Pons (tissue), 1 donor: Measurements from ENCODE around the gene ITPA.
"Not testable (repeated sequence)": the region's sequence is repeated elsewhere in the genome, so short reads cannot be mapped to it uniquely, and the experiment has no call there.

ENCODE experiments used
- DNase-seq: peaks from one replicate; pipeline ENCODE4 v3.0.0-alpha.2; 2016; ENCODE audit warnings: low spot score

ITPA gene

DNA sequence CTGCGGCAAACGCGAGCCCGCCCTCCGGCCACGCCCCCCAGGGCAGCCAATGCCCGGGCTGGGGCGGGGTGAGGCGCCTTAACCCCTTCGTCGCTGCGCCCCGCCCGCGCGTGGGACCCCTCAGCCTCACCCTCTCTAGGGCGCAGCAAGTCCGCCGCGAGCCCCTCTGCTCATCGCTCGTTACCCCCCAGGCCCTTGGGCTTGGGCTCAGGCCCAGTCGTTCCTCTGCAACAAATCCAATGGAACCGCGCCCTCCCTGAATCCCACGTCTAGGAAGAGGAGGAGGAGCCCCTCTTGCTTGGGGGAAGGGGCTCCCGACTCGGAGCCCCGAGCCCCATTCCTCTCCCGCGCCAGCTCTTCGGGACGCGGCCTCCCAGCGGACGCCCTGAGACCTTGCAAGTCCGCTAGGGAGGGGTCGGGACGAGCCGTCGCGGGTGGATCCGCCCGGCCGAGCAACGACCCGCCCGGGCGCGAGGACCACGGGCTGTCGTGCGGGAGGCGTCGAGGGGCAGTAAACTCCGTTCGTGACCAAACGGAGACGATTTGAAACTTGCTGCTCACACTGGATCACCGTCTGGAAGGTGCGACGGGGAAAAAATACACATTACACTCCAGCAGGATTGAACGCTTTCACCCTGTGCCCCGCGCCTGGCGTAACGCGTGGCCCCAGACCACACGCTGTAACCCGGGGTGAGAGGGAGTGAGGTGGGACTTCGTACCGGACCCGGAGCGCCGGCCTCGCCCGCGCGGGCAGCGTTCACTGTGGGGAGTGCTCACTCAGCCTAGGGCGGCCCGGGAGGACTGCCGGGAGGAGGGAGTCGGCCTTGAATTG lies 35.5 kb upstream of the ITPA start:
- DNase-seq, result peak; percentile 75

DNA sequence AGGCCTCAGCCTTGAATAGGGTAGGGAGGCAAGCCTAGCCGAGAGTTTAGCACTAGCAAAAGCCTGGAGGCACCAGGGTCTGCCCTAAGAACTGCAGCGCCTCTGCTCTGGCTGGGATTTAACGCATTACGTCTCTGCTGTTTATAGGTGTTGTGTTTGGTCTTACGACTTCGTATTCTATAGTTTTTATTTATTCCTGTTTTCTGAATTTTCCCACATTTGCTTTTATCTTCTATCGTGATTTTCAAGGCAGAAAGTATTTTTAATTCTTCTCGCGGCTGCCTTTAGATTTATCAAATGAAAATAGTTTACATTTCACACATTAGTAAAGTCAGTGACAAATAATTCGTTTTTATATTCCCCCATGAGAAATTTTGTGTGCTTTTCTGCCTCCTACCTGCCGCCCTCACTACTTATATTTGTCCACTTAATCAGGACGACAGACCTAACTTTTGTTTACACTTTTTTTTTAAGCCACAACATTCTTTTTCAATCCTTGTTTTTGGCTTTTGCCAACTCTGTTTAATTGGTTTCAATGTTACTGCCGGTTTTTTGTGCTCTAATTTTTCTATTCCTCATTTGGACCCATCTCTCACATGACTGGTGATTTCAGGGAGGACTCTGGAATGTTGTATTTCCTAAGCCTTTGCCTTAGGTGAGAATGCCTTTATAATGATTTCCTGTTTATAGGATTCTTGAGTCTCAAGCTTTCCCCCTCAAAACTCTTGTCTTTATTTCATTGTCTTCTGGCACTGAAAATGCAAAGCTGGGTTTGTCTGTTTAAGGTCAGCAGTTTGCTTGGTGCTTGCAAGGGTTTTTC lies 34.6 kb upstream of the ITPA start:
- DNase-seq, result peak; percentile 15

DNA sequence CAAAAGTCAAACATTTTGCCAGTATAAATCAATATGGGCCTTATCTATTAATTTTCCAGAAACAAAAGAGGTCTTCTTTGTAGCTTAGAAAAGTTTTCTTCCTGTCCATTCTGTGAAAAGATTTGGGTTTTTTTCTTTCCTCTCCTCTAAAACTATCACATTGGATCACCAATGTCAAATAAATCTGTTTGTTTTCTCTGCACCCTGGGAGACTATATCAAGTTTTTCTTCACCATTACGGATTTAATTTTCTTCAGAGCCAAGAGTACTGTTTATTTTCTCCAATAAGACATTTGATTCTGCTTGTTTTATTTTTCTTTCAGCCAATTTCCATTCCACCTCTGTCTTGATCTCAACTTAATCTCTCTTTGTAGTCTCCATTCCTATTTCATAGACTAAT lies 34.0 kb upstream of the ITPA start:
- no peak for DNase-seq

DNA sequence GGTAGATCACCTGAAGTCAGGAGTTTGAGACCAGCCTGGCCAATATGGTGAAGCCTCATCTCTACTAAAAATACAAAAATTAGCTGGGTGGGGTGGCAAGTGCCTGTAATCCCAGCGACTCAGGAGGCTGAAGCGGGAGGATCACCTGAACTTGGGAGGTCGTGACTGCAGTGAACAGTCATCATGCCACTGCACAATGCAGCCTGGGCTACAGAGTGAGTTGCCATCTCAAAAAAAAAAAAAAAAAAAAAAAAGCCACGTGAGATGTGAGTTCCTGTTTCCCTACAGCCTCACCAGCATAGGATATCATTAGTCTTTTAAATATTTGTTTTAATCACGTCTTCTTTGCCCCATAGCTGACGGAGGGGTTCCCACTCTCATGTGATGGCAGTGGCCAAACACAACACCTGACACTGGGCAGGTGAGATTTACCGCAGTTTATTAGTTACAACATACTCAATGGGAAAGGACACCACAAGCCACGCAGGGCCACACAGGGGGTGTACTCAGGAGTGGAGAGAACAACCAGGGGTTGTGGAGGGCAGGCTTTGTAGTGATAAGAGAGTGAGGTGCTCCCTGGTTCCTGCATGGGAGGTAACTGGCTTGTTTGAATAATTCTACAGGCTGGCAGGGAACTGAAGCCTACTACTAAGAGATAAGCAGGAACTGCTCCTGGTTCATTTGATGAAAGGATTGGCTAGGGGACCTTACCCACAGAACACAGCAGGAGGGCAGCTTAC lies 31.4 kb upstream of the ITPA start:
- no peak for DNase-seq

DNA sequence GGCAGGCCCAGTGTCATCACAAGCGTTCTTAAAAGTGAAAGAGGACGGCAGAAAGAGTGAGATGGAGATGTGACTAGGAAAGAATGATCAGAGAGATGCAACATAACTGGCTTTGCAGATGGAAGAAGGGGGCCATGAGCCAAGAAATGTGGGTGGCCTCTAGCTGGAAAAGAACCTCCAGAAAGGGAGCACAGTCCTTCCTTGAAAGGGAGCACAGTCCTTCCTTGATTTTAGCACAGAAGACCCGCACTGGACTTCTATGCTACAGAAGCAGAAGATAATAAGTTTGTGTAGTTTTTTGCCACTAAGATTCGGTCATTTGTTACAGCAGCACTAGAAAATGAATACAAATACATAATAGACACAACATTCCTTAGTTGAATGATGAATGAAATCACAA lies 29.0 kb upstream of the ITPA start:
- no peak for DNase-seq

DNA sequence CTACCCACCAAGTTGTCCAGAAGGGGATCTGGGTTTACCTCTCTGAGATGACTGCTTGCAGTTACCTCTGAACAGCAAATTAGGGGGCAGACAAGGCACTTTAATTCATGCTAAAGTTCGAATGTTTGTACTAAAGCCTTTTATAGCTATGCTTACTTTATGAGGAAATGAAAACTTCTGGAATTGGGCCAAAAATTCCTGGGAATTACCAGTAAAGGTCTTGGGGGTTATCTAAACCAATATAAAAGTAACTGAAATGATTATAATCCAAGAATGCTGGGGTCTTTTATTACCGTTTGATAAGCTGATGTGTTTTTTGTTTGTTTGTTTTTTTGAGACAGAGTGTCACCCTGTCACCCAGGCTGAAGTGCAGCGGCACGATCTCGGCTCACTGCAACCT lies 28.0 kb upstream of the ITPA start:
- DNase-seq, result no peak

DNA sequence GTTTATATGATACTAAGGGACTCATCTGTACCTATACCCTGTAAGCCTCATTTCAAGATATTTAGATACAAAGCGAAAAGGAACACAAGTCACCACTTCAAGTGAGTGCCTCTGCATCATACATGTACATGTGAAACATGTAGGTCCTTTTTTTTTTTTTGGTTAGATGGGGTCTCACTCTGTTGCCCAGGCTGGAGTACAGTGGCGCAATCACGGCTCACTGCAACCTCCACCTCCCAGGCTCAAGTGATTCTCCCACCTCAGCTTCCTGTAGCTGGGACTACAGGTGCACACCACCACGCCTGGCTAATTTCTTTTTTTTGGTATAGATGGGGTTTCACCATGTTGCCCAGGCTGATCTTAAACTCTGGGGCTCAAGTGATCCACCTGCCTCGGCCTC lies 26.9 kb upstream of the ITPA start:
- DNase-seq, result not testable (repeated sequence)

DNA sequence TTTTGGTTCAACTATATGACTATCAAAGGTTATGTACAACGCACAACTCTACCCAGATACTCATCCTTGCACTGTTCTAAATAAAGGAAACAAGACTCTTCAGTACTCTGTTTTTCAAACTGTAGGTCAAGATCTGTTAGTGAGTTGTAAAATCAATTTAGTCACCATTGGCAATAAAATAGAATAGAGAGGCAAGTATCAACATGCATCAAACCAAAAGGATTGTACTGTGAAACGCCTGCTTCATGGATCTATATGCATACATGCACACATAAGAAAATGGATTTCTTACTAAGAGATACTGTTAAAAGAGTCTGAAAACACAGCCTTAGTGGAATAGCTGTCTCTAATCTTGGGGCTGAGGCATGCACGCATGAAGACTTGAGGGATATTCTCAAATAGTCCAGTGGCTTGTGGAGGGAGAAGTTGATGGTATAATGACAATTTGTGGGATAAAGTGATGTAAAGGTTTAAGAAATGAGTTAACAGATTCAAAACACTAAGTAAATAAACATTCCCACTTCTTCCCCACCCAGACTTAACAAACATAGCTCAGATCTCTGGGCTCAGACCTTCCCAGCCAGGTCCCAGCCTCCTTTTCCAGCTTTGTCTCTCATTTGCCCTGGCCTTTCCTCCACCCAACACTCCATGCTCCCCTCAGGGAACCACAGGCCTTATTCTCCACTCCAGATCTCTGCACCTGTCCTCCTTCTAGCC lies 25.2 kb upstream of the ITPA start:
- DNase-seq, result no peak

DNA sequence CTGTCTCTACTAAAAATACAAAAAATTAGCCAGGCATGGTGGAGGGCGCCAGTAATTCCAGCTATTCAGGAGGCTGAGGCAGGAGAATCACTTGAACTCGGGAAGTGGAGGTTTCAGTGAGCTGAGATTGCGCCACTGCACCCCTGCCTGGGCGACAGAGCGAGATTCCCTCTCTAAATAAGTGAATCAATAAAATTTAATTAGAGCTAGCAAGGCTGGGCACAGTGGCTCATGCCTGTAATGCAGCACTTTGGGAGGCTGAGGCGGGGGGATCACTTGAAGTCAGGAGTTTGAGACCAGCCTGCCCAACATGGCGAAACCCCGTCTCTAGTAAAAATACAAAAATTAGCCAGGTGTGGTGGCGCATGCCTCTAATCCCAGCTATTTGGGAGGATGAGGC lies 21.4 kb upstream of the ITPA start:
- DNase-seq, result not testable (repeated sequence)

DNA sequence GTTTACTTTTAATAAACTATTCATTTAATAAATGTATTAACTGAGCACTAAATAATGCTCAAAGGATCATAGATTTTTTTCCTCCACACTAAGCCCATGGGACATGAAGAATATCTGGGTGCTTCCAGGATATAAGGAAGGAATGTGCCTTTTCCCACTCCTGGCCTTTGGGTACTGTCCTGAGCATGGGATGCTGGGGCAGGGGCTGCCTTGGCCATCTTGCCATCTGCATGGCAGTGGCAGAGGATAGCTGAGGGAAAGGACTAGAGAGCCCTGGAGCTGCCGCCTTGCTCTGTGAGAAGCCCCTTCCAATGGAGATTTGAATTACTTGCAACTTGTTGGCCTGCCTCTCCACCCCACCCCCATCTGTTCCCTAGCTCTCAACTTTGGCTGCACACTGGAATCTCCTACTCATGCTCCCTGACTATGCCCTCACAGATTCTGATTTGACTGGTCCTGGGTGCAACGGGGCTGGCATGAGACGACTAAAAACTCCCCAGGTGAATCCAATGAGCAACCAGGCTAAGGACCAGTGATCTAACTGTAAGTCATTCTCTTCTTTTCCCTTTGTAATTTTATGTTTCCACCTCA lies 20.4 kb upstream of the ITPA start:
- no peak for DNase-seq

DNA sequence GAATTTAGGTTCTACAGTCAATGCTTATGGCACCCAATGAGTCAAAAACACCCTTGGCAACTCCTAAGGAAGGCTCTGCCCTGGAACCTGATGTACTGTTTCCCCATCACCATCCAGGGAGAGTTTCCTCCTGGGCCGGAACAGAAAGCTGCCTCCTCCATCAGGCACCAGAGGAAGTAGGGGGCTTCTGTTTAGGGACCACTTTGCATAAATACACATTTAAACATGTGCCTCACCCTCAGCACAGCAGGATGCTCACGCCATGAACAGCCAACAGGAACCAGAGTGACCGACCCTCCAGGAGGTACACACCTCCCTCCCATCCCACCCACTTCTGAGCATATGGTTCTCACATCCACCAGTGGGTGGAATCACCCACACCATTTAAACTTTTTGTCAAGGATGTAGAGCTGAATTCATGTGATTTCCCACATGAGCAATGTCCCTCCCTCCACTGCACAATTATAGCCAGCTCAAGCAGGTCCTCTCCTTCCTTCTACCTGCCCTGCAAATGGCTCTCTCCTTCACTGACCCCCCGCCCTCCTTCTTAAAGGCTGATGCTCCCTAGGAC lies 19.7 kb upstream of the ITPA start:
- no peak for DNase-seq

DNA sequence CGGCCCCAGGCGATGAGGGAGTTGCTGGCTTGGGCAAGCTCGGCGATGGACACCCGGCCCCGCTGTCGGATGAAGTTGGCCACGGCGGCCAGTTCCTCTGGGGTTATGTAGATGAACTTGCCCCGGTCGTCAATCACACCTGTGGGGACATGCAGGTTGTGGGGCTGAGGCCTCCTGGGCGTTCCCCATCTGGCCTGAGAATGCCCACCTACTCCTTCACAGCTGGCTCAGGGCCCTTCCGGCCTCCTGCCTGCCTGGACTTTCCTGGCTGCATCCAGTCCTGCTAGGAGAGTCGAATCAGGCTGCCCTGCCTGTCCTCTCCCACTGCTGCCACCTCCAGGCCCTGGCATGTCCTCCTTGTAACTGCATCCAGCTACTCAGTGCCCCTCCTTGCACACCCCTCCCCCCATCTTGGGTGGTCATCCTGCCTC lies 18.6 kb upstream of the ITPA start:
- DNase-seq, result no peak

DNA sequence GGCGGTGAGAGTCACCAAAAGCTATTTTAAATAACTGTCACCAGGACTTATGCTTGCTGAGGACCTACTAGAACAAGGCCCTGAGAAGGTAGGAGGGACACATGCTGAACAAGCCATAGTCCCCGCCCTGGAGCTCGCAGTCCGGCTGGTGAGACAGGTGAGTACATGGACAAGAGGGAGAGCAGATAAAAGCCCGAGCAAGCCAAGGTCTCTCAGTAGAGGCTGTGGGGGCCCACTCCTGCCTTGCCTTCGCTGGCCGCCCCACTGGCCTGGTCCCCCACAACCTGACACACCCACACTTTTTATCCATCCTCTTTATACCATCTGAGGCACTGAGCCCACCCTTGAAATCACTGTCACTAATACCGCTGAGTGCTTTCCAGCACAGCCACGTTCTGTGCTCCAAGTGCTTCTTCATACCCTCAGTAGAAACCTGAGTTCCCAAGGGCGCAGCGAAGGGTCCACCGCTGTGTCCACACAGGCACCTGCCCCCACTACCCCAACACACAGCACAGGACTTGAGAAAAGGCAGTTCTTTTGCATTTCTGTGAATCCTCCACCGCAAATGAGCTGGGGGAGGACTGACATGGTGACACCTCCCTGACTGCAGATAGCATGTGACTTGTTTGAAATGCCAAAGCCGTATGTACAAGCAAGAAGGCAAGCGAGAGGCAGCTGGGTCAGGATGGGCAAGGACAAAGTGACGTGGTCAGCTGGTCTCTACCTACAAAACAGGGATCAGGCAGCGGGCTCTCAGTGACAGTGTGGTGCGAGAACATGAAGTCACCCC lies 16.9 kb upstream of the ITPA start:
- DNase-seq, result no peak

DNA sequence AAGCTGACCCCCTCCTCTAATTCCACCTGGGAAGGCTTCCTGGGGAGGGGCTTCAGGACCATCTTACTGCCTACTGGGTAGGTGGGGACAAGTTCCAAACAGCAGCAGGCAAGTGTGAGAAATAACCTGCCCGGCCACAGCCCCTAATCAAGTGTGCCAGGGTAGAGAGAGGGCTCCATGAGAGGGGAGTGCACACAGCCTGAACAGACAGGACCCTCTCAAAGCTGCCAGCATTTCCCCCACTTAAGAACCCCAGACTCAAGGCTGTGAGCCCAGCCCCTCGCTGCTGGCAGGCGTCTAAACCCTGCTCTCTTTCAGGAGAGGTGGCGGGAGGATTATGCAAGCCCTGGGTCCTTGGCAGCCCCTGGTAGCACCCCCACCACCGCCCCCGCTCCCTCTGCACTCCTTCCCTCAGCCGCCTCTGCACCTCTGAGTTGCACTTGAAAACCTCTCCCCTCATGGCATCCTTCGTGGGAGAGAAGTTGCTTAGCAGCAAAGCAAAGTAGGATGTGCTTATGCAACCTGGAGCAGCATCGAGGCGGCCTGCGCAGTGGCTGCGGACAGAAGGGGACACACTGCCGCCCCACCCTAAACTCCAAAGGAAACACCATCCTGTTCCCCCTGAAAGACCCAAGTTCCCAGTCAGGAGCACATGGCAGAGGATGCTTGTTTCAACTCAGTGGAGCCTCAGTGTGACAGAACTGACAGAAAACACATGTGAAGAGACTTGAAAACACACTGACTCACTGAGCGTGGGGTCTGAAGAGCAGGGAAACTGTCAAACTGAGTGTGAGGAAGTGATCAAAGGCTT lies 15.3 kb upstream of the ITPA start:
- no peak for DNase-seq

DNA sequence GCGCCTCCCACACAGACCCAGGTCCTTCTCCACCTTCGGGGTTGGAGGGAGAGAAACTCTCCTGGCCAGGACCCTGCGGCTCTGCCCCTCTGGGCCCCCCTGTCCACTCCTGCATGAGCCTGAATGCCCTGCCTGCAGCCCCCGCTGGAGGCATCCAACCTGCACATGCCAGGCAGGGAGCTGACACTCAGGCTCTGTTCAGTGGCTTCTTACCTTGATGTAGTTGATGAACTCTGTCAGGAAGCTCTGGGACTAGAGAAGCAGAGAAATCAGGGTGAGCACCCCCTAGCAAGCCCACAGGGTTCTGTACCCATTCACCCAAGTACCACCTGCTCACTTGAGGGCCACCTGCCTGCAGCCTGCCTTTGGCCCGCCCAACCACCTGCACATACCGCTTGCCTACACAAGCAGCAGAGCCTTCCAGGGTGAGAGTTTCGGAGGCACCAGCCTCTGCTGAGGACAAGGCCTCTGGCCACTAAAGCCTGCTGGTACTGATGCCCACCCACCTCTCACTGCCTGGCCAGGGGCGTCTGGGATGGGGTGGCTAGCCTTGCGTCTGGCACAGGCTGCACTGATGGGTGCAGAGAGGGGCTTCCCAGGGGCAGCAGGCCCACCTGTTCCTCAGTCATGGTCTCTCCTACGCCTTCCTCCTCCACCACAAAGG lies 14.5 kb upstream of the ITPA start:
- DNase-seq, result no peak

DNA sequence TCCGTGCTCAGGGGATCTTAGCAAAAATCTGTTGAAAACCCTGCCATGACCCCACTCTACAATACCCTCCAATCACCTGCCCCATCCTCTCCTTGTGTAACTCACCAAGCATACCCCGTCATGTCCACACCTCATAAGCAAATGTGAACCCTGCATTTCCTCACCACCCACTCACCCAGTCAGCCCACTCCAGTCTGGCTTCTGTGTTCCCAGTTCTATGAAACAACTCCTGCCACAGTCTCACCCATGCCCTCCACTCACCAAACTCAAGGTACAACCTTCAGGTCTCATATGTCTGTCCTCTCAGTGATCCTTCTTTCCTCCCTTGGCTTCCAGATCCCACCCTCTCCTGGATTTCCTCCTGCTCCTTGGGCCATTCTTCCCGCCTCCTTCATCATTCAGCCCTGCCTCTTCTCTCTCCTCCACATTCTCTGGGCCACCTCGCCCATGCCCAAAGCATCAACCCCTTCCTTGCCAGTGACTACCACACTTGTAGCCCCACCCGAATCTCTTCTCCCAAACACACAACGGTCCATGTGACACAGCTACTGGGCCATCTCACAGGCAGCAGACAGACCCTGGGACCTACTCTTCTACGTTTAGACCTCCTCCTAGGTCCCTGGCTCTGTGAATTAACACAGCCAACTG lies 13.6 kb upstream of the ITPA start:
- no peak for DNase-seq

DNA sequence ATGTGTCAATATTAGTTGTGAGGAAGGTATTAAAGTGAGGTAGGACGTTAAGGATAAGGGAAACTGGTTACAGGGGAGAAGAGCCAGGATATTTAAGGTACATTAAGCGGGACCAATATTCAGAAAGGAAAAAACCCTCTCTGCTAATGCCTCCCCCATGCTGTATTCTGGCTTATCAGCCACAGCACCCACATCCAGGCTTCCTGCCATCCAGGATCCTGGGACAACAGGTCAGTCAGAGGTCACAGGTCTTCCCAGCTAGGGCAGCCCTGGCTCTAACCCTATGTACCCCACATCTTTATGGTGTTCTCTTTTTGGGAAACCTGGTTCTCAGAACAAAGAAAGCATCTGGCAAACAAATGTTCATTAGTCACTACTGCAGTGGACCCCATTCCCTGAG lies 10.1 kb upstream of the ITPA start:
- no peak for DNase-seq

DNA sequence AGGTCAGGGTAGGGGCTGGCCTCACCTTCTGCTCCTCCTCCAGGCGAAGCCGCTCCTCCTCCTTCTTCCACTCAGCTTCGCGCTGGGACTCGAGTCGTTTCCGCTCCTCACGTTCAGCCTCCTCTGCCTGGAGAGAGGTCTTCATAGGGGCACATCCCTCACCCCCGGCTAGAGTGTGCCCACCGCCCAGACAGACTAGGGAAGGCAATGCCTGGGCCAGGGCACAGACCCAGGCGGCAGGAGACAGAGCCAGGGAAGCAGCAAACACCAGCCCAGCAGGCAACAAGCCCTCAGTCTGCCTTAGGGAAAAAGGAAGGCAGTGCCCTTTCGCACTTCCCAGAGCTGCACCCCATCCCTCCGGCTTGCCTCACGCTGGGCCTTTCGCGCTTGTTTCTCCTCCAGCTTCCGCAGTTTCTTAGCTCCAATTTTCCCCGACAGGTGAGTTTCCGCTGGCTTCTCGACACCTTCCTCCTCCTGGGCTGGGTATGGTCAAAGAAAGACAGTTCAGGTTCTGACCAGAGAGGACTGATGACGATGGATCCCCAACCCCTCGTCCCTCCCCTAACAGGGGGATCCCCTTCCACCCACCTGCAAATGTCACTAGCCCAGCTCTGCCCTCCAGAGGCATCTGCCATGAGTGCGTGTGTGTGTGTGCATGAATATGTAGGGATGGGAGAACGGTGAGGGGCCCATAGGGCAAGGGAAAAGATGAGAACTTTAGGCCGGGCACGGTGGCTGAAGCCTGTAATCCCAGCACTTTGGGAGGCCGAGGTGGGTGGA lies 9.1 kb upstream of the ITPA start:
- DNase-seq, result no peak
